WTC11 (cell line): ENCODE data around the gene SP110. TPM values are rescaled to one million over a fixed set of nuclear protein-coding genes. Genes with fewer than 3 reads are reported as not detected.

Source experiments
- ATAC-seq: fragments of 200-7000 bp; cut with Tn5 transposase; 2 replicates; pipeline ENCODE4 v1.10.0; 2021; ENCODE audit warnings: mild to moderate bottlenecking, moderate library complexity
- CTCF ChIA-PET: fragments of 300-600 bp; sonication (Branson Sonifier 250); formaldehyde crosslinking; loops from one replicate; lab custom pipeline; 2021; ENCODE audit warnings: antibody characterized with exemption; lab: Charles Lee
- POLR2A ChIA-PET: fragments of 350-600 bp; sonication (Branson Sonifier 250); formaldehyde crosslinking; loops from one replicate; lab custom pipeline; 2021; ENCODE audit warnings: antibody characterized with exemption; lab: Charles Lee
- DNase-seq: peaks from one replicate; pipeline ENCODE4 v3.0.0; 2021; ENCODE audit warnings: low spot score
- H3K27ac Mint-ChIP-seq: 2 replicates; pipeline ENCODE4 v1.8.0; 2021; ENCODE audit warnings: mixed read lengths
- H3K27me3 Mint-ChIP-seq: 2 replicates; pipeline ENCODE4 v1.8.0; 2021; ENCODE audit warnings: low read depth, mild to moderate bottlenecking, moderate library complexity, mixed read lengths
- H3K36me3 Mint-ChIP-seq: 2 replicates; pipeline ENCODE4 v1.8.0; 2021; ENCODE audit warnings: mixed read lengths
- H3K4me1 Mint-ChIP-seq: 2 replicates; pipeline ENCODE4 v1.8.0; 2022; ENCODE audit warnings: mixed read lengths
- H3K4me3 Mint-ChIP-seq: 2 replicates; pipeline ENCODE4 v1.8.0; 2021; ENCODE audit warnings: mild to moderate bottlenecking, moderate library complexity, mixed read lengths
- H3K9me3 Mint-ChIP-seq: 2 replicates; pipeline ENCODE4 v1.8.0; 2021; ENCODE audit warnings: mixed read lengths
- AR ChIP-seq: fragments of 250-450 bp; sonication (Bioruptor Pico); IDR thresholded peaks from 2 replicates; pipeline ENCODE4 v1.9.0; 2021; ENCODE audit warnings: mild to moderate bottlenecking
- ATF6 ChIP-seq: sonication (generic); formaldehyde crosslinking; IDR thresholded peaks from 2 replicates; pipeline ENCODE4 v1.8.1; 2023; ENCODE audit warnings: mild to moderate bottlenecking, missing genetic modification reagents
- ERG ChIP-seq: fragments of 250-450 bp; sonication (Bioruptor Pico); IDR thresholded peaks from 2 replicates; pipeline ENCODE4 v1.8.0; 2021; ENCODE audit warnings: mild to moderate bottlenecking
- FOXP4 ChIP-seq: sonication (generic); formaldehyde crosslinking; IDR thresholded peaks from 2 replicates; pipeline ENCODE4 v1.8.0; 2022; ENCODE audit warnings: mild to moderate bottlenecking, missing genetic modification reagents
- GRHL2 ChIP-seq: fragments of 250-450 bp; sonication (Bioruptor Pico); IDR thresholded peaks from 2 replicates; pipeline ENCODE4 v1.8.0; 2022; ENCODE audit warnings: mild to moderate bottlenecking, moderate library complexity; ENCODE audit not compliant: insufficient replicate concordance, severe bottlenecking
- KAT7 ChIP-seq: sonication (generic); formaldehyde crosslinking; IDR thresholded peaks from 2 replicates; pipeline ENCODE4 v1.8.1; 2023; ENCODE audit warnings: missing genetic modification reagents, mild to moderate bottlenecking, borderline replicate concordance
- MAX ChIP-seq: sonication (generic); formaldehyde crosslinking; IDR thresholded peaks from 2 replicates; pipeline ENCODE4 v1.8.0; 2022; ENCODE audit warnings: mild to moderate bottlenecking, missing genetic modification reagents
- MLX ChIP-seq: sonication (generic); formaldehyde crosslinking; IDR thresholded peaks from 2 replicates; pipeline ENCODE4 v1.8.1; 2023; ENCODE audit warnings: mild to moderate bottlenecking, missing genetic modification reagents, moderate library complexity
- MYBL2 ChIP-seq: sonication (generic); formaldehyde crosslinking; IDR thresholded peaks from 2 replicates; pipeline ENCODE4 v1.8.1; 2023; ENCODE audit warnings: mild to moderate bottlenecking, moderate library complexity, missing genetic modification reagents
- SMAD4 ChIP-seq: sonication (generic); formaldehyde crosslinking; IDR thresholded peaks from 2 replicates; pipeline ENCODE4 v1.8.0; 2022; ENCODE audit warnings: mild to moderate bottlenecking, missing genetic modification reagents
- SOX15 ChIP-seq: fragments of 250-450 bp; sonication (Bioruptor Pico); IDR thresholded peaks from 2 replicates; pipeline ENCODE4 v1.9.0; 2021; ENCODE audit warnings: mild to moderate bottlenecking
- STAT6 ChIP-seq: sonication (generic); formaldehyde crosslinking; conservative IDR thresholded peaks from 2 replicates; pipeline ENCODE4 v1.8.1; 2023; ENCODE audit warnings: mild to moderate bottlenecking, low read depth, missing genetic modification reagents, moderate library complexity
- TEAD1 ChIP-seq: sonication (generic); formaldehyde crosslinking; IDR thresholded peaks from 2 replicates; pipeline ENCODE4 v1.8.0; 2022; ENCODE audit warnings: mild to moderate bottlenecking, missing genetic modification reagents
- TEAD4 ChIP-seq: sonication (generic); formaldehyde crosslinking; IDR thresholded peaks from 2 replicates; pipeline ENCODE4 v1.8.0; 2022; ENCODE audit warnings: mild to moderate bottlenecking, missing genetic modification reagents
- USF1 ChIP-seq: sonication (generic); formaldehyde crosslinking; IDR thresholded peaks from 2 replicates; pipeline ENCODE4 v1.8.0; 2022; ENCODE audit warnings: mild to moderate bottlenecking, missing genetic modification reagents
- USF2 ChIP-seq: sonication (generic); formaldehyde crosslinking; IDR thresholded peaks from 2 replicates; pipeline ENCODE4 v1.8.1; 2023; ENCODE audit warnings: mild to moderate bottlenecking, missing genetic modification reagents, moderate library complexity
- ZNF263 ChIP-seq: sonication (generic); formaldehyde crosslinking; IDR thresholded peaks from 2 replicates; pipeline ENCODE4 v1.8.1; 2022; ENCODE audit warnings: low read depth, mild to moderate bottlenecking, moderate library complexity, missing genetic modification reagents
- ZNF396 ChIP-seq: fragments of 250-450 bp; sonication (Bioruptor Pico); IDR thresholded peaks from 2 replicates; pipeline ENCODE4 v1.8.0; 2021; ENCODE audit warnings: mild to moderate bottlenecking, moderate library complexity, borderline replicate concordance
- ZNF512 ChIP-seq: sonication (generic); formaldehyde crosslinking; IDR thresholded peaks from 2 replicates; pipeline ENCODE4 v1.8.1; 2022; ENCODE audit warnings: missing genetic modification reagents, borderline replicate concordance
- total RNA-seq: library from RNA; stranded (reverse); gene quantifications from 3 replicates; pipeline ENCODE4 v1.2.3, GENCODE V29; 2021

SP110 gene
- total RNA-seq, 1 experiment from 2014 or later = 5.7 TPM

GRCh38 chr2:230170532-230170931 is 49.3 kb downstream of the SP110 start (continued):
- no peak for TF ChIP-seq FOXP4
- TF ChIP-seq ERG (CRISPR knock-in tag) = no peak
- TF ChIP-seq GRHL2 (CRISPR knock-in tag) = no peak
- TF ChIP-seq KAT7 (CRISPR knock-in tag) = no peak
- no peak for TF ChIP-seq USF2 (CRISPR knock-in tag)
- TF ChIP-seq TEAD1 (CRISPR knock-in tag) = no peak
- TF ChIP-seq STAT6 (CRISPR knock-in tag) = no peak
- TF ChIP-seq MAX (CRISPR knock-in tag) = no peak

- CTCF ChIA-PET = no interaction called here
- TF ChIP-seq ZNF512 (CRISPR knock-in tag) (no peak), MYBL2 (CRISPR knock-in tag) (no peak), ATF6 (CRISPR knock-in tag) (no peak), ZNF263 (CRISPR knock-in tag) (no peak), SMAD4 (no peak), MLX (CRISPR knock-in tag) (no peak), SOX15 (CRISPR knock-in tag) (no peak), AR (CRISPR knock-in tag) (no peak), ZNF396 (CRISPR knock-in tag) (no peak), TEAD4 (no peak), USF1 (CRISPR knock-in tag) (no peak)
These were observed 53.1 kb downstream of the SP110 start for GRCh38 chr2:230166557-230167170.

More at GRCh38 chr2:230166557-230167170, 53.1 kb downstream of the SP110 start:
- no peak overlapping the region for H3K4me3 Mint-ChIP-seq
- H3K27ac Mint-ChIP-seq = no peak overlapping the region
- no peaks in the 10 kb centered on the region for H3K4me1 Mint-ChIP-seq
- peaks cover 7% of the 10 kb centered on the region for H3K9me3 Mint-ChIP-seq
- H3K36me3 Mint-ChIP-seq = no peaks in the 10 kb centered on the region
- no peaks in the 10 kb centered on the region for H3K27me3 Mint-ChIP-seq
- no peak for ATAC-seq
- POLR2A ChIA-PET = no interaction called here
- no peak for DNase-seq
